ENCODE results near the gene KSR1. TPM values are rescaled to one million over a fixed set of nuclear protein-coding genes. Genes with fewer than 3 reads are reported as not detected.

KSR1 gene
- total RNA-seq, 4 donors from 2014 or later: 26.0 to 37.5 (median 35.0) TPM

DNA sequence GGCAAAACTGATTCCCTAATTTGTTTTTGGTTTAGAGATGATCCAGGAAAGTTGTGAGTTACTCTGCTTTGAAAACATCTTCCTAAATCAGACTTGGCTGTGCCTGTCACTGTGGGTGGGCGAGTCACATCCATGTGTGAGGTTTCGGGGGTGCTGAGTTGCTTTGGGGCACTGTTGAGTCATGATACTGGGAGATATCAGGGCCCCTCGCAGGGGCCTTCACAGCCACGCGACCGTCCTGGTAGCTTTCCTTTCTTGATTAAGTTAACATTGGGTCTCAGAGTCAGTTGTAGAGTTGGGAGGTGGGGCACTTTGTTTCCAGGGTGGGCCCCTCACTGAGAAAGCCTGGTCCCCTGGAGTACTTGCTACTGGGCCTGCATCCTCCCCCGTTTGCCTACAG is 116.4 kb downstream of the KSR1 start:
- TF ChIP-seq, protein P1, sequence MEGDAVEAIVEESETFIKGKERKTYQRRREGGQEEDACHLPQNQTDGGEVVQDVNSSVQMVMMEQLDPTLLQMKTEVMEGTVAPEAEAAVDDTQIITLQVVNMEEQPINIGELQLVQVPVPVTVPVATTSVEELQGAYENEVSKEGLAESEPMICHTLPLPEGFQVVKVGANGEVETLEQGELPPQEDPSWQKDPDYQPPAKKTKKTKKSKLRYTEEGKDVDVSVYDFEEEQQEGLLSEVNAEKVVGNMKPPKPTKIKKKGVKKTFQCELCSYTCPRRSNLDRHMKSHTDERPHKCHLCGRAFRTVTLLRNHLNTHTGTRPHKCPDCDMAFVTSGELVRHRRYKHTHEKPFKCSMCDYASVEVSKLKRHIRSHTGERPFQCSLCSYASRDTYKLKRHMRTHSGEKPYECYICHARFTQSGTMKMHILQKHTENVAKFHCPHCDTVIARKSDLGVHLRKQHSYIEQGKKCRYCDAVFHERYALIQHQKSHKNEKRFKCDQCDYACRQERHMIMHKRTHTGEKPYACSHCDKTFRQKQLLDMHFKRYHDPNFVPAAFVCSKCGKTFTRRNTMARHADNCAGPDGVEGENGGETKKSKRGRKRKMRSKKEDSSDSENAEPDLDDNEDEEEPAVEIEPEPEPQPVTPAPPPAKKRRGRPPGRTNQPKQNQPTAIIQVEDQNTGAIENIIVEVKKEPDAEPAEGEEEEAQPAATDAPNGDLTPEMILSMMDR (IDR thresholded peaks at IDR 0.05): no peak
- TF ChIP-seq POLR2A (IDR thresholded peaks at IDR 0.05): no peak
- no peak overlapping the region for H3K4me3 ChIP-seq (ENCODE audit: low read depth, poor library complexity, severe bottlenecking)
- intact Hi-C loops (cut with DNase I; ENCODE audit: low total_unique reads): no loop called here
- WGBS, 2 donors: 83 to 86% methylated on average over 7 of the region's 7 CpGs
- no peak for DNase-seq (ENCODE audit: low spot score in 2 of 2)

GRCh38 chr17:27573548-27573947 is 117.3 kb downstream of the KSR1 start:
- WGBS, 2 donors: 89 to 90% methylated on average over 5 of the region's 5 CpGs
- no peak for TF ChIP-seq POLR2A (IDR thresholded peaks at IDR 0.05)
- TF ChIP-seq, protein P1 (IDR thresholded peaks at IDR 0.05): no peak
- intact Hi-C loops (cut with DNase I; ENCODE audit: low total_unique reads): no loop called here
- no peak overlapping the region for H3K4me3 ChIP-seq (ENCODE audit: low read depth, poor library complexity, severe bottlenecking)
- no peak for DNase-seq (ENCODE audit: low spot score in 2 of 2)

DNA sequence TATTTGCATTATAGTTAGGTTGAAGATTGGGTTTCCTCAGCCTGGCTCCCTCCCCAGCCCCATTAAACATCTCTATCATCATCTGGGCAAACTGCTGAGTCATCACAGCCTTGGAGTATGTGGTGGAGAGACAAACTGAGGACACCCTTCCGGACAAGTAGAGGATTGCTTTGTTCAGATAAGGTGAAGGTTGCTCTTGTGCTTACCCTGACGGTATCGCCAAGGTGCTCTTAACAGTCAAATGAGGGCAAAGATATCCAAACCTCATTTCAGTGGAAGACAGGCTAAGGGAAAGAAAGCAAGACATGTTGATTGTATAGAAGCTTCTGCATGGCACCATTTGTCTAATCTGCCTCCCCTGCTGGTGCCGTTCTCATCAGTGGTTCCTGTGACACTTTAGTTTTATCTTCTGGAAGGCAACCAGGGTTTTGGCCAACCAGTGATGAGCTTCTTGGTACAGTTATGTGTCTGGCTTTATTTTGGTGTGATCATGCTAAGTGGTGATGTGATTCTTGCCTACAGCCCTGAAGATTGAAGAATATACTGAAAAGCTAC is 117.8 kb downstream of the KSR1 start:
- WGBS, 2 donors: 77 to 85% methylated on average over 4 of the region's 4 CpGs
- TF ChIP-seq, protein P1 (IDR thresholded peaks at IDR 0.05): no peak
- TF ChIP-seq POLR2A (IDR thresholded peaks at IDR 0.05): no peak
- intact Hi-C loops (cut with DNase I; ENCODE audit: low total_unique reads): no loop called here

DNA sequence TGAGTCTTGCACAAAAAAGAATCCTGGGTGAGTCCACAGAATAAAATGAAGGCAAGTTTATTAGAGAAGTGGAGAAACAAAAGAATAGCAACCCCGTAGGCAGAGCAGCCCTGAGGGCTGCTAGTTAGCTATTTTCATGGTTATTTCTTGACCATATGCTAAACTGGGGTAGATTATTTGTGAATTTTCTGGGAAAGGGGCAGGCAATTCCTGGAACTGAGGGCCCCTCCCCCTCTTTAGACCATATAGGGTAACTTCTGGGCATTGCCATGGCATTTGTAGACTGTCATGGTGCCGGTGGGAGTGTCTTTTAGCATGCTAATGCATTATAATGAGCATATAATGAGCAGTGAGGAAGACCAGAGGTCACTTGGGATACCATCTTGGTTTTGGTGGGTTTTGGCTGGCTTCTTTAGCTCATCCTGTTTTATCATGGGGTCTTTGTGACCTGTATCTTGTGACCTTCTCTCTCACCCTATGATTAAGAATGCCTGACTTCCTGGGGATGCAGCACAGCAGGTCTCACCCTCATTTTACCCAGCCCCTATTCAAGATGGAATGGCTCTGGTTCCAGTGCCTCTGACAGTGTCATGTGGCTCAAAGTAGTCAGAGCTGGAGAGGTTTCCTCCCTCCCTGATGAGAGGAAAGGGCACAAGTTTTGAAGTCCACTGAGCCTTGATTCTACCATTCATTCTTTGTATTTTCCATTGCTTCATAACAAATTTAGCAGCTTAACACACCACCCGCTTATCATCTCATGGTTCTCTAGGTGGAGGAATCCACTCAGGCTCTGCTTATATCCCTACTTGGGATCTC is 119.1 kb downstream of the KSR1 start:
- WGBS, 2 donors: 95 to 97% methylated on average over 3 of the region's 3 CpGs
- intact Hi-C loops (cut with DNase I; ENCODE audit: low total_unique reads): no loop called here
- no peak for TF ChIP-seq POLR2A (IDR thresholded peaks at IDR 0.05)
- TF ChIP-seq, protein P1 (IDR thresholded peaks at IDR 0.05): no peak
- DNase-seq (ENCODE audit: low spot score in 2 of 2): no peak
- H3K4me3 ChIP-seq (ENCODE audit: low read depth, poor library complexity, severe bottlenecking): no peak overlapping the region

More for the DNA sequence above, 117.8 kb downstream of the KSR1 start:
- no peak for DNase-seq (ENCODE audit: low spot score in 2 of 2)
- no peak overlapping the region for H3K4me3 ChIP-seq (ENCODE audit: low read depth, poor library complexity, severe bottlenecking)

DNA sequence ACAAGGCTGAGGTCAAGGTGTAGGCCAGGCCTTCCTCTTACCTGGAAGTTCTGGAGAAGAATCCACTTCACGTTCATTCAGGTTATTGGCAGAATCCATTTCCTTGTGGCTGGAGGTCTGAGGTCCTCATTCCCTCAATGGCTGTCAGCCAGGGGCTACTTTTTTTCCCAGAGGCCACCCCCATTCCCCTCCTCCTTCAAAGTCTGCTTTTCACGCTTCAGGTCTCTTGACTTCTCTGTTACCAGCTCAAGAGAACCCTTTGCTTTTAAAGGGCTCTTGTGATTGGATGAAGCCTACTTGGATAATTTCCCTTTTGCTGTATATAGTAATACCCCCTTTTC is 119.6 kb downstream of the KSR1 start:
- intact Hi-C loops (cut with DNase I; ENCODE audit: low total_unique reads): no loop called here
- TF ChIP-seq POLR2A (IDR thresholded peaks at IDR 0.05): no peak
- TF ChIP-seq, protein P1 (IDR thresholded peaks at IDR 0.05): no peak
- 92 to 93% methylated on average over 2 of the region's 2 CpGs for WGBS, 2 donors
- H3K4me3 ChIP-seq (ENCODE audit: low read depth, poor library complexity, severe bottlenecking): no peak overlapping the region
- no peak for DNase-seq (ENCODE audit: low spot score in 2 of 2)
